T-helper 1 cell treated with Interleukin-12 subunit alpha and Interleukin-12 subunit beta and Interleukin-4 antibody, amounts not matched to agents 30 μg/mL and 1 μg/mL, for 36 hours (primary cell): Measurements from ENCODE around the gene SLC12A4.
"Not testable (repeated sequence)": the region's sequence is repeated elsewhere in the genome, so short reads cannot be mapped to it uniquely, and the experiment has no call there.

ENCODE experiments used
- H3K27ac Mint-ChIP-seq: one replicate; pipeline ENCODE4 v1.8.0; 2021; ENCODE audit warnings: mild to moderate bottlenecking, mixed read lengths
- H3K27me3 Mint-ChIP-seq: one replicate; pipeline ENCODE4 v1.8.0; 2021; ENCODE audit warnings: low read depth, mixed read lengths
- H3K36me3 Mint-ChIP-seq: one replicate; pipeline ENCODE4 v1.8.0; 2021; ENCODE audit warnings: low read depth, mixed read lengths
- H3K4me1 Mint-ChIP-seq: one replicate; pipeline ENCODE4 v1.8.0; 2021; ENCODE audit warnings: low read depth, mixed read lengths
- H3K4me3 Mint-ChIP-seq: one replicate; pipeline ENCODE4 v1.8.0; 2021; ENCODE audit warnings: mild to moderate bottlenecking, moderate library complexity, mixed read lengths
- H3K9me3 Mint-ChIP-seq: one replicate; pipeline ENCODE4 v1.8.0; 2021; ENCODE audit warnings: mixed read lengths

The SLC12A4 gene

GRCh38 chr16:67975321-67976105, 7.1 kb upstream of the SLC12A4 start:
- no peak overlapping the region for H3K27ac Mint-ChIP-seq
- H3K9me3 Mint-ChIP-seq, result no peaks in the 10 kb centered on the region
- no peaks in the 10 kb centered on the region for H3K4me1 Mint-ChIP-seq
- H3K27me3 Mint-ChIP-seq, result peaks cover 11% of the 10 kb centered on the region
- no peaks in the 10 kb centered on the region for H3K36me3 Mint-ChIP-seq
- no peak overlapping the region for H3K4me3 Mint-ChIP-seq

DNA sequence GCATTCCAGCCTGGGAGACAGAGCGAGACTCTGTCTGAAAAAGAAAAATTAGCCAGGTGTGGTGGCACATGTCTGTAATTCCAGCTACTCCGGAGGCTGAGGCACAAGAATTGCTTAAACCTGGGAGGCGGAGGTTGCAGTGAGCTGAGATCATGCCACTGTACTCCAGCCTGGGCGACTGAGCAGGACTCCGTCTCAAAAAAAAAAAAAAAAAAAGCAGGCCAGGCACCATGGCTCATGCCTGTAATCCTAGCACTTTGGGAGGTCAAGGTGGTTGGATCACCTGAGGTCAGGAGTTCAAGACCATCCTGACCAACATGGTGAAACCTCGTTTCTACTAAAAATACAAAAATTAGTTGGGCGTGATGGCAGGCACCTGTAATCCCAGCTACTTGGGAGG, 3.8 kb upstream of the SLC12A4 start:
- H3K36me3 Mint-ChIP-seq, H3K4me1 Mint-ChIP-seq, H3K9me3 Mint-ChIP-seq, H3K27me3 Mint-ChIP-seq, H3K27ac Mint-ChIP-seq, H3K4me3 Mint-ChIP-seq: not testable (repeated sequence)

DNA sequence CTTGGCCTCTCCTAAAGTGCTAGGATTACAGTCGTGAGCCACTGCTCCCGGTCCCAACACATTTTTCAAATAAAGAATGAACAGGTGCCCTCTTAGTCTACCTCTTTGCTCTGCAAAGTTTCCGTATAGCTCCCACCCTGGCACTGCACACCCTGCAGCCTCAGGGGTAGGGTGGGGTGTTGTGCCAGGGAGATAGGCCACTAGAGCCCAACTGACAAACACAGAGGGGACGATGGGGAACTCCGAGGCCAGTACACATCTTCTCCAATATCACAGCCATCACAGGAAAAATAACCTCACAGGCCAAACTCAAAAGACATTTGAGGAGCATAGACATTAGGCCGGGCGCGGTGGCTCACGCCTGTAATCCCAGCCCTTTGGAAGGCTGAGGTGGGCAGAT, 2.7 kb upstream of the SLC12A4 start:
- Mint-ChIP-seq H3K4me3 (peak overlapping the region; percentile 33), H3K4me1 (peaks cover 20% of the 10 kb centered on the region), H3K27ac (no peak overlapping the region), H3K9me3 (no peaks in the 10 kb centered on the region), H3K27me3 (peaks cover 6% of the 10 kb centered on the region), H3K36me3 (no peaks in the 10 kb centered on the region)

GRCh38 chr16:67969254-67970039, 1.0 kb upstream of the SLC12A4 start:
- Mint-ChIP-seq H3K27ac (peak overlapping the region; percentile 97), H3K36me3 (no peaks in the 10 kb centered on the region), H3K9me3 (no peaks in the 10 kb centered on the region), H3K4me3 (peak overlapping the region; percentile 96), H3K27me3 (no peaks in the 10 kb centered on the region), H3K4me1 (peaks cover 29% of the 10 kb centered on the region)

GRCh38 chr16:67967958-67968399, 458 bp downstream of the SLC12A4 start:
- Mint-ChIP-seq H3K27me3 (no peaks in the 10 kb centered on the region), H3K4me3 (peak overlapping the region; percentile 96), H3K9me3 (no peaks in the 10 kb centered on the region), H3K4me1 (peaks cover 29% of the 10 kb centered on the region), H3K27ac (peak overlapping the region; percentile 91), H3K36me3 (no peaks in the 10 kb centered on the region)

DNA sequence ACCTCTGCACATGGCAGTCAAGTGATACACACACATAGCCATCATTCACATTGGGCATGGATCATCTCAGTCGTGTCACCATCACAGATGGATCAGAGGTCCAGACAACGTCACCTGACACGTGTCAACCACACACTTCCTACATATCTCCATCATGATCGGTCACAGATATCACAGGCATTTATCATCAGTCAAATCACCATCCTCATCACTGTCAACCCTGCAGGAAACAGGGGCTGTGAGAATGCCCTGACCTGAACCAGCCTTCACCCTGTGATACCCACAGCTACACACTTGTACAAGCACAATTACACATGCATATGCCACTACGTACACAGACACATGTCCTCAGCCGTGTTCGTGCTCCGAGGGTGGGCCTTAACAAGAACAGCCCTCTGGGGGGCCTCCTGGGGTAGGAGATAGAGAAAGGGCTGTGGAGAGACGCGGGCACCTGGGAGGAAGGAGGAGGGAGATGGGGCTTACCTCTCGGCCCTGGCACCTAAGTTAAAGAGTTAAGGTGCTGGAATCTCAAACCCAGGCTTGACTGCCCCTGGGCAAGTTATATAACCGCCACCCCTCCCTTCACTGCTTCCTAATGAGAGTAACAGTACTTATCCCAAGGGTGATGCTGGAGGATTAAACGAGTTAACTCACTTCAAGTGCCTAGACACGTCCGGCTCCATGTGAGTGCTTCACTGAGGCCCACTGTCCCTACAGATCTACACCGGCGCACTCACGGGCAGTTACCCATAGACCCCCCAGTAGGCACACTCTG, 1.1 kb downstream of the SLC12A4 start:
- H3K9me3 Mint-ChIP-seq, result no peaks in the 10 kb centered on the region
- H3K4me1 Mint-ChIP-seq, result peaks cover 29% of the 10 kb centered on the region
- peaks cover 2% of the 10 kb centered on the region for H3K36me3 Mint-ChIP-seq
- no peaks in the 10 kb centered on the region for H3K27me3 Mint-ChIP-seq
- H3K4me3 Mint-ChIP-seq, result peak overlapping the region; percentile 95
- H3K27ac Mint-ChIP-seq, result peak overlapping the region; percentile 91

- peak overlapping the region; percentile 91 for H3K27ac Mint-ChIP-seq
- H3K9me3 Mint-ChIP-seq, result no peaks in the 10 kb centered on the region
- H3K4me1 Mint-ChIP-seq, result peaks cover 29% of the 10 kb centered on the region
- H3K4me3 Mint-ChIP-seq, result peak overlapping the region; percentile 95
- H3K27me3 Mint-ChIP-seq, result no peaks in the 10 kb centered on the region
- H3K36me3 Mint-ChIP-seq, result peaks cover 2% of the 10 kb centered on the region
Measured at GRCh38 chr16:67966549-67967182, 1.8 kb downstream of the SLC12A4 start.

GRCh38 chr16:67965668-67966548, 2.5 kb downstream of the SLC12A4 start:
- Mint-ChIP-seq H3K9me3 (no peaks in the 10 kb centered on the region), H3K4me3 (peak overlapping the region; percentile 95), H3K27ac (peak overlapping the region; percentile 31), H3K27me3 (no peaks in the 10 kb centered on the region), H3K4me1 (peaks cover 29% of the 10 kb centered on the region), H3K36me3 (peaks cover 4% of the 10 kb centered on the region)

GRCh38 chr16:67964477-67965131, 3.8 kb downstream of the SLC12A4 start:
- Mint-ChIP-seq H3K4me3 (no peak overlapping the region), H3K9me3 (no peaks in the 10 kb centered on the region), H3K27ac (no peak overlapping the region), H3K27me3 (no peaks in the 10 kb centered on the region), H3K4me1 (peaks cover 26% of the 10 kb centered on the region), H3K36me3 (peaks cover 7% of the 10 kb centered on the region)

DNA sequence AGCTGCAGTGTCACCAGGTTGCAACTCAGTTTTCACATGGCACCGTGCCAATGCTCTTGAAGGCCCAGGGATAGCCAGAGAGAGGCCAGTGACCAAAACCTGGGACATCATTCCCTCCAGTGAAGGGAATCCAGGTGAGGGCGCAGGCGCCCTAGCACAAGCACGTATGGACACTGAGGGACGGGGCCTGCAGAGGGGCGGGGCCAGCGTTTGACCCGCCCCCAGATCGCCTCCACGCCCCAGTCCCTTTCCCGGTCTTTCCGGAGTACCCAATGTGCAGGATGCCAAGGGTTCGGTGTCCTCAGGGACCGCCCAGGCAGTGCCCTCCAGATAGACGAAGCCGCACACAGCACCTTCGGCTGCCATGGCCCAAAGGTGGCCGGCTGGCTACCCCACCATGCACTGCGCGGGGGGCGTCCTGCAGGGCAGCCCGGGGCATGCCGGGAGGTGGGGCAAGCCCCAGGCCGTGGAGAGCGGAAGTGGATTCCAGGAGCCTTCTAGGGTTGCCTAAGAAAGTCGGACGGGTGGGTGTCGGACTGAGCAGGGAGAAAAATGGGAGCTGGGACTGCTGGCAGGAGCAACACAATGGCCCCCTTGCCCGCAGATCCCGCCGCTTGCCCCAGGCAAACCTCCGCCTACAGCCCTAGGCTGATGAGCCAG, 4.6 kb downstream of the SLC12A4 start:
- H3K36me3 Mint-ChIP-seq, result peaks cover 7% of the 10 kb centered on the region
- no peak overlapping the region for H3K27ac Mint-ChIP-seq
- peaks cover 23% of the 10 kb centered on the region for H3K4me1 Mint-ChIP-seq
- no peaks in the 10 kb centered on the region for H3K9me3 Mint-ChIP-seq
- H3K4me3 Mint-ChIP-seq, result no peak overlapping the region
- H3K27me3 Mint-ChIP-seq, result no peaks in the 10 kb centered on the region

- Mint-ChIP-seq H3K4me1 (peaks cover 23% of the 10 kb centered on the region), H3K27me3 (no peaks in the 10 kb centered on the region), H3K27ac (no peak overlapping the region), H3K9me3 (no peaks in the 10 kb centered on the region), H3K4me3 (no peak overlapping the region), H3K36me3 (peaks cover 11% of the 10 kb centered on the region)
Measured at GRCh38 chr16:67963292-67963661, 5.2 kb downstream of the SLC12A4 start.

DNA sequence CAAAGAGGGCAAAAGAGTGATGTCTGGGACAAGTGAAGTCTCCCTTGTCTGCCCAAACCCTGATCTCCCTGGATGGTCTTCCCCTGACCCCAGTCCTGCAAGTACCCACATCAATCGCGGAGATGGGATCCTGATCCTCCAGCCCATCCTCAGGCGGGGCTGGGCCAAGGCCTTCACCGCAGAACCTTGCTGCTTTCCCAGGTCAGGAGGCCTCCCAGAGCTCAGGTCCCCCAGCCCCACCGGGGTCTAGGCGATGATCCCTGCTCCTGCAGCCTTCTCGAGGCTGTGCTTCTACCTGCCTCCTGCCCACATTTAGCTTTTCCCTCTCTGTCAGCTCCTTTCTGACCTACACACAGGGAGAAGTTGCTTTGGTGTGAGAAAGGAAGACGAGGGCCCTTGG, 6.3 kb downstream of the SLC12A4 start:
- peaks cover 18% of the 10 kb centered on the region for H3K4me1 Mint-ChIP-seq
- no peak overlapping the region for H3K27ac Mint-ChIP-seq
- no peak overlapping the region for H3K4me3 Mint-ChIP-seq
- no peaks in the 10 kb centered on the region for H3K9me3 Mint-ChIP-seq
- H3K27me3 Mint-ChIP-seq, result no peaks in the 10 kb centered on the region
- H3K36me3 Mint-ChIP-seq, result peaks cover 12% of the 10 kb centered on the region

DNA sequence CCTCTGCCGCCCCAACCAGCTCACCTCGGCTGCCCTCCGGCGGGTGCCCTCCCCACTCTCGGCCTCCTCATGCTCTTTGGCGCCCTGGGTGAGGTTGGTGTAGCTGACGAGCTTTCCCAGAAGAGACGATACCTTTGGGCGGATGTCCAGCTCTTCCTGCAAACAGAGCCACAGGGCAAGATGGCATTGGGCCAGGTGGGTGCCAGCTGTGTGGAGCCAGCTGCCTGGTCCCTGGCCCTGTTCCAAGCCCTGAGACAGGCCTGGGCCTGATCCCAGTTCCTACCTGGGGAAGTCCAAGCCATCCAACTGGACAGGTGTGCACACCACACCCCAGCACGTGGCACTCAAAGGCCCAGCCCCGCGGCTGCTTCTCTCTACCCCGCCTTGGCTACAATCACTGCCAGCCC, 6.9 kb downstream of the SLC12A4 start:
- Mint-ChIP-seq H3K27ac (no peak overlapping the region), H3K36me3 (peaks cover 12% of the 10 kb centered on the region), H3K4me1 (peaks cover 12% of the 10 kb centered on the region), H3K9me3 (no peaks in the 10 kb centered on the region), H3K27me3 (no peaks in the 10 kb centered on the region), H3K4me3 (no peak overlapping the region)
